ENCODE measurements around the gene TXNRD3.

DNA sequence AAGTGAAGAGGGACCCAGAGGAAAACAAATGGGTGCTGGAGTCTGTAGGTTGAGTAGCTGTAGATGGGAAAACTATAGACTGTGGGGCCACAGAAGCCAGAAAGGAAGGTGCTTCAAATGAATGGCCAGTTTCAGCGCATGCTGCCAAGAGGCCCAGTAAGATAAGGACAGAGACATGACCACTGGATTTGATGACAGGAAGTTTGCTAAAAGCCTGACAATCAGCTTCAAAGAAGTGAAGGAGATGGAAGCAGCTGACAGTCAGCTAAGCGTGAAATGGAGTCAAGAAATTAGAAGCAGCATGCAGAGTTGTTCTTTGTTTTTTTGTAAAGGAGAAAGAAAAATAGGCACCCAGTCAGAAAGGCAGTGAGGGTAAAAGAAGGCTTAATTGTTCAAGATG is 24.9 kb downstream of the TXNRD3 start:
- TF ChIP-seq RXRA (IDR thresholded peaks at IDR 0.05; ENCODE audit: borderline replicate concordance, low read depth) (no peak), EP300 (IDR thresholded peaks at IDR 0.05; ENCODE audit: borderline replicate concordance in 1 of 2, low read depth in 1 of 2, low read length in 1 of 2) (no peak), POLR2AphosphoS5 (IDR thresholded peaks at IDR 0.05; ENCODE audit: low read depth, low read length) (no peak), YY1 (IDR thresholded peaks at IDR 0.05; ENCODE audit: low read depth) (no peak)
- TF ChIP-seq, protein P1, sequence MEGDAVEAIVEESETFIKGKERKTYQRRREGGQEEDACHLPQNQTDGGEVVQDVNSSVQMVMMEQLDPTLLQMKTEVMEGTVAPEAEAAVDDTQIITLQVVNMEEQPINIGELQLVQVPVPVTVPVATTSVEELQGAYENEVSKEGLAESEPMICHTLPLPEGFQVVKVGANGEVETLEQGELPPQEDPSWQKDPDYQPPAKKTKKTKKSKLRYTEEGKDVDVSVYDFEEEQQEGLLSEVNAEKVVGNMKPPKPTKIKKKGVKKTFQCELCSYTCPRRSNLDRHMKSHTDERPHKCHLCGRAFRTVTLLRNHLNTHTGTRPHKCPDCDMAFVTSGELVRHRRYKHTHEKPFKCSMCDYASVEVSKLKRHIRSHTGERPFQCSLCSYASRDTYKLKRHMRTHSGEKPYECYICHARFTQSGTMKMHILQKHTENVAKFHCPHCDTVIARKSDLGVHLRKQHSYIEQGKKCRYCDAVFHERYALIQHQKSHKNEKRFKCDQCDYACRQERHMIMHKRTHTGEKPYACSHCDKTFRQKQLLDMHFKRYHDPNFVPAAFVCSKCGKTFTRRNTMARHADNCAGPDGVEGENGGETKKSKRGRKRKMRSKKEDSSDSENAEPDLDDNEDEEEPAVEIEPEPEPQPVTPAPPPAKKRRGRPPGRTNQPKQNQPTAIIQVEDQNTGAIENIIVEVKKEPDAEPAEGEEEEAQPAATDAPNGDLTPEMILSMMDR (IDR thresholded peaks at IDR 0.05), result no peak
